HG03571 (cell line): ENCODE measurements around the gene ATF6.

Experiments
- ATAC-seq: cut with Tn5 transposase; IDR thresholded peaks from one replicate; pipeline ENCODE4 v1.9.1; 2021; ENCODE audit not compliant: unreplicated experiment

Gene ATF6

DNA sequence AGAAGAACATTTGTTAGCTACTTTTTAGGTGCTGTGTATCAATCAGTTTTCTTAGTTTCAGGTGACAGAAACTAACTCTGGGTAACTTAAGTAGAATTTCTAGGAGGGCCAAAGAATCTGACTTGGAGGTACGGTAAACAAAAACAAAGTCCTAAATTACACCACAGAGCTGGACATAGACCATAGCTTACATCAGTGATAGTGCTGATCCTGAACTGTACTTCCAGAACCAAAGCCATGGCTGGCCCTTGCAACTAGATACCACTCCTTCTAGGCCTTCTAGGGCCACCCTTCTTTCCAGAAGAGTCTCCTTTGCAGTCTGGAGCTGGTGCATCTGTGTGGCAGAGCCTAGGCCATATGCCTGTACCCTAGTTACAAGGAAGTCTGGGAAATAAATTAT lies 163.0 kb downstream of the ATF6 start:
- no peak for ATAC-seq

- ATAC-seq: no peak
Observed at GRCh38 chr1:161930064-161930463, 163.9 kb downstream of the ATF6 start.

DNA sequence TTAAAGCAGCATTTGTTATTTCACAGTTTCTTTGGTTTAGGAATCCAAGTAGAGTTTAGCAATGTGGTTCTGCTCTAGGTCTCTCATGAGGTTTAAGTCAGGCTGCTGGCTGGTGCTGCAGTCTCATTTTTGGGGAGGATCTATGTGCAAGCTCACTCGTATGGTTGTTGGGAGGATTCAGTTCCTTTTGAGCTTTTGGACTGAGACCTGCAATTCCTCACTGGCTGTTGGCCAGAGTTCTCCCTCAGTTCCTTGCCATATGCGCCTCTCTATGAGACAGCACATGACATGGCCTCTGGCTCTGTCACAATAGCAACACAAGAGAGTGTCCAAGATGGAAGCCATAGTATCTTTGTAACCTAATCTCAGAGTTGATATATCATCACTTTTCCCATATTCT lies 166.5 kb downstream of the ATF6 start:
- ATAC-seq: no peak

- peak; percentile 75 for ATAC-seq
Observed at GRCh38 chr1:161933592-161934588, 167.8 kb downstream of the ATF6 start.

- ATAC-seq: no peak
Observed at GRCh38 chr1:161935264-161935663, 169.1 kb downstream of the ATF6 start.

DNA sequence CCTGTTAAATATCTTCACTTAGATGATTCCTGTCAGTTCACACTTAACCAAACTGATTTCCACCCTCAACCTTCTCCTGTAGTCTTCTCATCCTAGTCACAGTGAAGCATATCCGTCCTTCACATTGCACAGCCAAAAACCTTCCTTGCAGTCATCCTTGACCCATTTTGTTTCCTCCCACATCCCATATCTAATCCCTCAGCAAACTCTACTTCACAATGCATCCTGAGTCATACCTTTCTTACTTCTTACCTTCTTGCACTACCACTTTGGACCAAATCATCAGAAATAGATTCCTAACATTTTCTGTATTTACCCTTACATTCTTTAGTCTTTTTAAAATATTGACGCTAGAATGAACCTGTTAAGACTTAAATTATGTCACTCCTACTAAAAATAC lies 170.7 kb downstream of the ATF6 start:
- no peak for ATAC-seq

DNA sequence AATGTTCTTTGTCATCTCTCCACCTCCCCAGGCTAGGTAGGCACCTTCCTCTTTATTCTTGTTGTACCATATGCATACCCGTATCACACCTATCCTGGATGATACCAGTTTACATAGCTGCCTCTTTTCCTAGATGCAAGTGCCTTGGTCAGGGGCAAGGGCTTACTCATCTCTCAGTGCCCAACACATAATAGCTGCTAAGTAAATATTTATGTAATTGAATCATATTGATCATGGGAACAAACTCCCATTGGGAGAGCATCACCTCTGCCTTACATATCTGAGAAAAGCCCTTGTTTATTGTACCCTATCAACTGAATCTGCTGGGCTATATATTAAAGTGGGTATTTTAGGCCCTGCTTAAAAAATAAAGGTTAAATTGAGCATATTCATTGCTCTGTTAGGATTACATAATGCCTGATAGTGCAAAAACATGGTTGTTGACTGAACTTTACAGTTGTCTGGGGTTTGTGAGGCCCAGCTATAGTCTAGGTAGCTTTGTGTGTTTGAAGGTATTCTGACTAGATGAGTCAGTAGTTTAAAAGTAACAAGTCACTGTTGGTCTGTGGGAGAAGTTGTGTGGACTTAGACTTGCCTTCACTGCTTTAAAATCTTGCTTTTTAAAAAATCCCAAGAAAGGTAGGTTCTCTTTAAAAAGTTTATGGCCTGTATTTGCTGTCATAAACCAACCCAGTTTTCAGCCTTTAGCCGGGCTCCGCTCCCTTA lies 174.9 kb downstream of the ATF6 start:
- no peak for ATAC-seq

DNA sequence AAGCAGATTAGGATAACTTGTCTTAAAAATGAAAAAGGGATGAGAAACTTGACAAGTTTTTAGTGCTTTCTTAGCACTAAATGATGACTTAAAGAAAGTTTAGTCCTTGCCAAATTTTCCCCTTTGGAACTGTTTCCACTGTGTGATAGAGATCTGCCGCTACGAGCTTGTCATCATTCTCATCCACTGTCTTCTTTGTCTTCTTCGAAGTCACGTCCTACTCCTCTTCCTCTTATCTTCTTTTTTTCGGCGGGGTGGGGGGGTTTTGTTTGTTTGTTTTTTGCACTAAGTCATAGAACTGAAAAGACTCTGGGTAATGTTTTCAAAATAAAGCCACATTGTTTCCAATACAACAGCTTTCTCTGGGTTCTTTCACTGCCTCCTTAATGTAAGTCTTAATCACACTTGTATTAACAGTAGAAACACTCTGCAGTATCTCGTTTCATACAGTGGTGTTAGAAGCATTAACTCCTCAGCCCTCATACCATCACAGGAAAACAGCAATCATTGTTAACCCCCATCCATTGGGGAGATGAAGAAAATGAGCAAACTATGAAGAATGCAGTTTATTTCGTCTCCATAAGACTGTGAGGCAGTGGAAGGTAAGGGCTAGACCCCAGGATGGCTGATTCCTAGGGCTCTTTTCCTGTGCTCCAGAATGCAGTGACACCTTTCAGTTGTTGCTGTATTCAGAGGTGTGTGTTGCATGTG lies 175.8 kb downstream of the ATF6 start:
- no peak for ATAC-seq

- no peak for ATAC-seq
Observed at GRCh38 chr1:161943737-161944136, 177.6 kb downstream of the ATF6 start.

DNA sequence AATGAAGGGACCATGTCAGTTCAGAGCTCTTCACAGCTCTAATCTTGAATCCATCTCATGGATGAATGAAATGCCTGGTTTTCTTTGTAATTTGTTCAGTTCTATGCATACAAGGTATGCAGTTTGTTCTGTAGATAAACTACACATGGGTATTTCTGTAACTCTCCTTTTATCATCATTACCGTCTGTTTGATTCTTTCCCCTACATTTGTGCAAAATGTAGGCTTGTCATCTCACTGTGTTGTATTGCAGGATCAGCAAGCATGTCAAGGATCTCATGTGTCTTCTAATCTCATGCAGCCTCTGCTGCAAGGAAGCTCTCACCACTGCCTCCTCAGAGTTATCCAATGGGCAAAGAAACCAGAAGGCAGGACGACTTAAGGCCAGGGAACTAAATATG lies 178.3 kb downstream of the ATF6 start:
- ATAC-seq: no peak

- no peak for ATAC-seq
Observed at GRCh38 chr1:161945306-161946060, 179.4 kb downstream of the ATF6 start.

DNA sequence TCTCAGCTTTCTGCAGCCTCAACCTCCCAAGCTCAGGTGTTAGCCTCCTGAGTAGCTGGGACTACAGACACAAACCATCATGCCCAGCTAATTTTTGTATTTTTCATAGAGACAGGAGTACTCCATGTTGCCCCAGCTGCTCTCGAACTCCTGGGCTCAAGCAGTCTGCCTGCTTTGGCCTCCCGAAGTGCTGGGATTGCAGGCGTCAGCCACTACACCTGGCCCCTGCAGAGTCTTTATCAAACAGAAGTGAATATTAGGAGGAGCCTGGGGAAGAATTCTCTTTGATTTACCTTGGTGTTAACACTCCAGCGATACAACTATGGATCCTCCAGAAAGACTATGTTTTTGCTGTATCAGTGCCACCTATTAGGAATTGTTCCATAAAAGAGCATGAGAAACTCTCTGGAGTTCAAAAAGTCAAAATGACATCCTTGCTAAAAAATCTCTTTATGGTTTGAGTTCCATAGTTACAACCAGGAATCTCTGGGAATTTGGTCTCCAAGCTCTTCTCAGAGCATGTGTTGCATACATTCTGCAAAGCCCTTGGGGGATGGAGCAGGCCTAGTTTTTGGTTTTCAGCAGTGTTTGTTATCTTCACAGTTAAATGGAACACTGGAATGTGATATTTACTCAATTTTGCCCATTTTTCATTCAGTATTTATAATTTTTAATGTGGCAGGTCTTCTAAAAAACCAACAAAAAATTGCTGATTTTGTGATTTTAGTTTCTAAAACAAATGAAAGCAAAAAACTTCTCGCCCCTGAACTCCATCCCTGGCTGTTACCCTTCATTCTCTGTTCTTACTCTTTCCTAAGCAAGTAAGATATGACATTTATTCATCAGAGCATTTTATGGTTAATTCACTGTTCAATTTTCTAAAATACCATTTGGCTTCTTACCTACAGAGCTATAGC lies 180.2 kb downstream of the ATF6 start:
- no peak for ATAC-seq

DNA sequence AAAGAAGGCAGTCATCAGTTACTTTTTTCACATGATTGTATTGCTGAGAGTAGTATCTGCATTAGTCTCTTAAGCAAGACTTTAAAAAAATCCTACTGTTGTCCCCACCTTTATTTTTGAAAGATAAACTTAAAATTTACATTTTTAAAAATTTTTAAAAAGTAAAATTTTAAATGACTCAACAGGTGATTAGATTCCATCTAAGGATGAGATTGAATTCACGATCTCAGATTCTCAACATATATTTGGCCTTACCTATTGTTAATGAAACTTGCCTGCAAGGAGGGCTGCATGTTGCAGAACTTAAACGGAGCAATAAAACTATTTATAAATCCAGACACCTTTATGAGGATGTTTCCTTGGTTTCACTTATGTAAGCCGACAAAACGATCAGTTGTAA lies 182.3 kb downstream of the ATF6 start:
- no peak for ATAC-seq

DNA sequence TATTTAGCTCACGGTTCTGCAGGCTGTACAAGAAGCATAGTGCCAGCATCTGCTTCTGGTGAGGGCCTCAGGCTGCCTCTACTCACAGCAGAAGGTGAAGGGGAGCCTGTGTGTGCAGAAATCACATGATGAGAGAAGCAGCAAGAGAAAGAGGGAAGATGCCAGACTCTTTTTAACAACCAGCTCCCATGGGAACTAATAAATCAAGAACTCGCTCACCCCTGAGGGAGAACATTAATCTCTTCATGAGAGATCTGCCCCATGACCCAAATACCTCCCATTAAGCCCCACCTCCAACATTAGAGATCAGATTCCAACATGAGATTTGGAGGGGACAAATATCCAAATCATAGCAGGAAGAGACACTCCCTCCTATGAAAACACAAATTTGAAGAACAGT lies 183.4 kb downstream of the ATF6 start:
- ATAC-seq: no peak

GRCh38 chr1:161950377-161950776 lies 184.3 kb downstream of the ATF6 start:
- ATAC-seq: no peak

GRCh38 chr1:161951646-161952045 lies 185.5 kb downstream of the ATF6 start:
- ATAC-seq: no peak

DNA sequence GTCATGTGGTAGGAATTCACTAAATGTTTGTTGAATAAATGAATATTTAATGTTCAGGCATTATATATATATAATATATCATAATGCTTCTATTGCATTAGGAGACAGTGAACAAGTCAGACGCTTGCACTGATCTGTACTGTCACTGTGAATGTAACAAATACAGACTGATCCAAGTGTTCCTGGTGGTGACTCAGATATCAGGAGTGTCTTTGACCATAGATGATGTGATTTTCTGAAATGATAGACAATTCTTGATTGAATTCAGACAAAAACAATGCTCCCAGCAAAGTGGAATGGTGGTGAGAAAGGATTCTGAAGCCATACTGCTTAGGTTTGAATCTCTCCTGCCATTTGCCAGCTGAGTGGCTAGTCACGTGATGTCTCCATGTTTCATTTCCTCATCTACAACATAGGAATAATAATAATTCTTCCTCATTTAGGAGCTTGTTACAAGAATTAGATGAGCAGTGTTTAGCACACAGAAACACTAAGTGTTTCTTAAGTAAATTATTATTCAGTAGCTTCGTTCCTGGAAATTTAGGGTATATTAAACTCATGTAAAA lies 186.6 kb downstream of the ATF6 start:
- no peak for ATAC-seq

GRCh38 chr1:161953256-161953920 lies 187.3 kb downstream of the ATF6 start:
- ATAC-seq: no peak

GRCh38 chr1:161954050-161954449 lies 187.9 kb downstream of the ATF6 start:
- no peak for ATAC-seq
